ENCODE results near the gene PXMP4. TPM values are rescaled to one million over a fixed set of nuclear protein-coding genes. Genes with fewer than 3 reads are reported as not detected.
A peak's percentile ranks its signal among the peaks of the same experiment; 100 is the strongest.

The PXMP4 gene
- total RNA-seq, 1 experiment from 2014 or later, result 5.7 TPM

- H4K8ac ChIP-seq (replicated peaks; ENCODE audit: insufficient read length, low read depth, low read length), result no peak overlapping the region
- H3K4me1 ChIP-seq (ENCODE audit: insufficient read depth, low read length), result peaks cover 4% of the 10 kb centered on the region; the same call in 1 of the 2 replicates
- peak overlapping the region; percentile 67 for H3K4me2 ChIP-seq (ENCODE audit: insufficient read depth, insufficient read length, low read length)
- H2AK5ac ChIP-seq (ENCODE audit: insufficient read length, low read length), result no peak overlapping the region
- H3K27me3 Mint-ChIP-seq (ENCODE audit: low read depth), result peaks cover 2% of the 10 kb centered on the region
- peak overlapping the region; percentile 87 to 90 for H3K4me3 Mint-ChIP-seq
- H3K27ac Mint-ChIP-seq, result peak overlapping the region; percentile 13 to 95 (median 72); a peak in 4 of 7 replicates
- H3K4ac ChIP-seq (ENCODE audit: low read depth, low read length), result no peak overlapping the region
- no peaks in the 10 kb centered on the region; a peak in 1 of 5 replicates for H3K9me3 Mint-ChIP-seq
- no peaks in the 10 kb centered on the region for H4K20me1 ChIP-seq (ENCODE audit: control insufficient read depth, insufficient read depth, insufficient read length)
- H2BK12ac ChIP-seq (ENCODE audit: insufficient read length, low read depth, low read length), result no peak overlapping the region
- TF ChIP-seq CTCF (conservative IDR thresholded peaks at IDR 0.05), result no peak
- no peak overlapping the region for H4K91ac ChIP-seq (ENCODE audit: insufficient read length, low read depth, low read length)
- H2AFZ ChIP-seq (ENCODE audit: low read length), result no peak overlapping the region
- H4K5ac ChIP-seq (ENCODE audit: insufficient read length, low read depth, low read length), result no peak overlapping the region
- H3K9ac ChIP-seq (ENCODE audit: extremely low read depth, insufficient read length, low read length), result peak overlapping the region; percentile 34
- H3K27ac ChIP-seq (ENCODE audit: insufficient read length, low read depth, low read length), result no peak overlapping the region
- no peak for DNase-seq
- peak overlapping the region; percentile 46; the same call in 1 of the 2 replicates for H3K14ac ChIP-seq (ENCODE audit: insufficient read depth, low read length)
- WGBS (ENCODE audit: extremely low coverage, insufficient read length, low lambda C conversion rate), result no CpG with 5 or more reads among the region's 29 CpGs
- peaks cover 21% of the 10 kb centered on the region for H3K23me2 ChIP-seq (ENCODE audit: insufficient read length, low read depth, low read length, poor library complexity, severe bottlenecking)
- peaks cover 35 to 62% (median 54%) of the 10 kb centered on the region in 3 experiments; a peak in 6 of 7 replicates for H3K36me3 Mint-ChIP-seq (ENCODE audit: insufficient read depth in 1 of 3, low read depth in 3 of 3)
- H3K27me3 ChIP-seq (ENCODE audit: insufficient read depth, low read length), result no peaks in the 10 kb centered on the region
- no peaks in the 10 kb centered on the region for H3K79me2 ChIP-seq (ENCODE audit: insufficient read depth, low read length)
- no peaks in the 10 kb centered on the region for H3K79me1 ChIP-seq (ENCODE audit: insufficient read depth, low read depth, low read length, poor library complexity, severe bottlenecking)
- H3K18ac ChIP-seq (ENCODE audit: insufficient read length, low read depth, low read length), result no peak overlapping the region
- H3T11ph ChIP-seq (ENCODE audit: low read length), result no peak overlapping the region
- peaks cover 30% of the 10 kb centered on the region in 2 experiments for H3K4me1 Mint-ChIP-seq
- H2BK5ac ChIP-seq (ENCODE audit: insufficient read length, low read length), result no peak overlapping the region
- no peak overlapping the region for H2BK120ac ChIP-seq (ENCODE audit: low read depth, low read length, poor library complexity, severe bottlenecking)
- no peak overlapping the region for H3K56ac ChIP-seq (ENCODE audit: insufficient read length, low read depth, low read length)
- H3K9me3 ChIP-seq (ENCODE audit: control insufficient read depth, low read depth, low read length), result no peaks in the 10 kb centered on the region
- H3K23ac ChIP-seq (ENCODE audit: insufficient read length, low read depth, low read length), result no peak overlapping the region
- H2BK15ac ChIP-seq (ENCODE audit: low read depth, low read length), result no peak overlapping the region
- H2BK20ac ChIP-seq (ENCODE audit: low read depth, low read length, poor library complexity, severe bottlenecking), result no peak overlapping the region
Measured at GRCh38 chr20:33673410-33674293, 46.5 kb downstream of the PXMP4 start.
